ENCODE measurements around the gene HDAC11.

Gene HDAC11

DNA sequence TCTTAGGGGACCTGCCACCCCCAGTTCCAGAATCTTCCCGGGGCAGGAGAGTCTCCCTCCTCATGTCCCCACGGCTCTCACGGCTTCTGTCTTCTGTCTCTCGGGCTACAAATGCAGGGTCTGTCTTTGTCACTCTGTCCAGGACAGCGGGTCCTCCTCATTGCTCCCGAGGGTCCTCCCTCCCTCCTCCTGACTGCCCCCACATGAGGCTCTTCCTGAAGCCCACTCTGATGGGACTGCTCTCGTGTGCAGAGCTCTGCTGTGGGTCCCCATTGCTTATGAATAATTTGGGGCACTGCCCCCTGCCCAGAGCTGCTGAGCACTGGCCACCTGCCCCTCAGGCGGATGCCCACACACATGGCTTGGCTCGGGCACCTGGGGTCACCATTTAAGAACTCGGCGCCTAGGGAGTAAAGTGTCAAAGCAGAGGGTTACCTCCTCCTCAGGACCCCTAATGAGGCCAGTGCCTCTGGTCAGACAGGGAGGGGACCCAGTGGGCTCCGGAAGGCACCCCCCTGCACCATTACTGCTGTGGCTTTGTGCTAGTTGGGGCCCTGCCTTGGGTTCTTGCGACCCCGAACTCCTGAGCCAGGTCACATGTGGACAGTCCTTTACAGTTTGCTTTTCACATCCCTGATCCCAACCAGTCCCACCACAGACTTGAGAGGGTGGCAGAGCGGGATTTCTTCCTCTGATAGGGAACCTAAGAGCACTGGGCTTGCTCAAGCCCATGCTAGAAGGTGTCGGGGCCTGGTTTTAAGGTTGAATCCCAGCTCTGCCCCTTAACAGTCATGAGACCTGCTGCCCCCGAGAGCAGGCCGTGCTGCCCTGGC, 22.1 kb downstream of the HDAC11 start:
- Histone ChIP-seq H3K9ac (ENCODE audit: insufficient read length) (no peak overlapping the region), H3K27ac (no peak overlapping the region), H3K9me3 (ENCODE audit: low read depth, low read length) (no peaks in the 10 kb centered on the region), H3K36me3 (ENCODE audit: insufficient read depth, low read length) (no peaks in the 10 kb centered on the region), H3K4me3 (no peak overlapping the region)
- no peak for DNase-seq (ENCODE audit: low read depth, low spot score)
- TF ChIP-seq POLR2AphosphoS5 (IDR thresholded peaks at IDR 0.05; ENCODE audit: borderline replicate concordance, low read depth, low read length), result no peak
- TF ChIP-seq EZH2 (IDR thresholded peaks at IDR 0.05), result no peak
- TF ChIP-seq FOXP2 (optimal IDR thresholded peaks at IDR 0.05; ENCODE audit: control extremely low read depth, extremely low read length, insufficient read depth), result no peak

DNA sequence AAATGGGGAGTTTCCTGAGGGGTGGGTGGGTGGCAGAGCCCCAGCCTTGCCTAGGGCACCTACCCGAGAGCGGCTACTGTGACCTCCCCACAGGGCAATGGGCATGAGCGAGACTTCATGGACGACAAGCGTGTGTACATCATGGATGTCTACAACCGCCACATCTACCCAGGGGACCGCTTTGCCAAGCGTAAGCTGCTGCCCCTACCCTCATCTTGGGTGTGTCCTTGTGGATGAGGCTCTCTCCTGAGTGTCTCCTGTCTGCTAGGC, 22.6 kb downstream of the HDAC11 start:
- no peak overlapping the region for H3K4me3 ChIP-seq
- no peaks in the 10 kb centered on the region for H3K9me3 ChIP-seq (ENCODE audit: low read depth, low read length)
- no peak for TF ChIP-seq EZH2 (IDR thresholded peaks at IDR 0.05)
- TF ChIP-seq FOXP2 (optimal IDR thresholded peaks at IDR 0.05; ENCODE audit: control extremely low read depth, extremely low read length, insufficient read depth), result no peak
- no peak overlapping the region for H3K27ac ChIP-seq
- H3K9ac ChIP-seq (ENCODE audit: insufficient read length), result no peak overlapping the region
- no peaks in the 10 kb centered on the region for H3K36me3 ChIP-seq (ENCODE audit: insufficient read depth, low read length)
- DNase-seq (ENCODE audit: low read depth, low spot score), result no peak

DNA sequence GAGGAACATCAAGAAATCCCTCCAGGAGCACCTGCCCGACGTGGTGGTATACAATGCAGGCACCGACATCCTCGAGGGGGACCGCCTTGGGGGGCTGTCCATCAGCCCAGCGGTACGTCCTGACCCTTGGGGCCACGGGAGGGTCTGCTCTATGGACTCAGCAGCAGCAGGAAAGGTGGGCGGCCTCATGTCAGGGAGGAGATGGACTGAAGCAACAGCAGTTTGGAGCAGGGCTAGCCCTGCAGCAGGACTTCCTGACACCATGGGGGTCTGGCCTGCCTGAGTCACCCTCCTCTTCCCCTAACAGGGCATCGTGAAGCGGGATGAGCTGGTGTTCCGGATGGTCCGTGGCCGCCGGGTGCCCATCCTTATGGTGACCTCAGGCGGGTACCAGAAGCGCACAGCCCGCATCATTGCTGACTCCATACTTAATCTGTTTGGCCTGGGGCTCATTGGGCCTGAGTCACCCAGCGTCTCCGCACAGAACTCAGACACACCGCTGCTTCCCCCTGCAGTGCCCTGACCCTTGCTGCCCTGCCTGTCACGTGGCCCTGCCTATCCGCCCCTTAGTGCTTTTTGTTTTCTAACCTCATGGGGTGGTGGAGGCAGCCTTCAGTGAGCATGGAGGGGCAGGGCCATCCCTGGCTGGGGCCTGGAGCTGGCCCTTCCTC, 24.2 kb downstream of the HDAC11 start:
- Histone ChIP-seq H3K9ac (ENCODE audit: insufficient read length) (no peak overlapping the region), H3K36me3 (ENCODE audit: insufficient read depth, low read length) (no peaks in the 10 kb centered on the region), H3K27ac (no peak overlapping the region), H3K4me3 (no peak overlapping the region), H3K9me3 (ENCODE audit: low read depth, low read length) (no peaks in the 10 kb centered on the region)
- no peak for DNase-seq (ENCODE audit: low read depth, low spot score)
- TF ChIP-seq FOXP2 (optimal IDR thresholded peaks at IDR 0.05; ENCODE audit: control extremely low read depth, extremely low read length, insufficient read depth) (no peak), POLR2AphosphoS5 (IDR thresholded peaks at IDR 0.05; ENCODE audit: borderline replicate concordance, low read depth, low read length) (no peak), EZH2 (IDR thresholded peaks at IDR 0.05) (no peak)

DNA sequence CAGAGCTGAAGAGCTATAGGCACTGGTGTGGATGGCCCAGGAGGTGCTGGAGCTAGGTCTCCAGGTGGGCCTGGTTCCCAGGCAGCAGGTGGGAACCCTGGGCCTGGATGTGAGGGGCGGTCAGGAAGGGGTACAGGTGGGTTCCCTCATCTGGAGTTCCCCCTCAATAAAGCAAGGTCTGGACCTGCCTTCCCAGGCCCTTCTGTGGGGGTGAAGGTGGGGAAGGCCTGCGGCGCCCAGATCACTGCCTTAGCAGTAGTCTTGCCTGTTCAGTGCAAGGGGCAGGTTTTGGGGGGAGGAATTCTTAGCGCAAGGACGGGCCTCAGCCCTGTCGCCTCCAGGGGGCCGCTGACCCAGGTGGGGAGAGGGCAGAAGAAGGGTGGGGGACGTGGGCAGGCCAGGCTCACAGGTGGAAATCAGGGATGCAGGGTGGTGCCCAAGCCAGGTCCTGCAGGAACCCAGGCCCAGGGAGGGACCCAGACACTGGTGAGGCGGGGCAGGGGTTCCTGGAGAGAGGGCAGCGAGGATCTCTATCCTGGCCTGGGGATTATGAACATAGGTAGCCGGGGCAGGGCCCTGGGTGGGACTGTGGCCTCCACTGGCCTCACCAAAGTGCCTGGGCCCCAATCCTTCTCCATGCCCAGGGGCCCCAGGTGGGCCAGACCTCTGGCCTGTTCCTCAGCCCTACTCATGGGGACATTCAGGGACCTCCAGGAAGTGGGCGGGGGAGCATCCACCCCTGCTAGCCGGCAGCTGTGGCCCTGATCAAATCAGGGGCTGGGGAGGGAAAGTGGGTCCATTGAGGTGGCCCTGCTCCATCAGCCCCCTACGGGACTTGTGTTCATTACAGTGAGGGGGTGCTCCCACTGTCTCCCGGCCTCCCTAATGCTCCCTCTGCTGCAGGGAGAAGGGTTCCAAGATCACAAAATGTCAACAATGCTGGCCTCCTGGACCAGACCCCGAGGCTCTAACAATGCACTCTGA, 25.3 kb downstream of the HDAC11 start:
- Histone ChIP-seq H3K4me3 (no peak overlapping the region), H3K9me3 (ENCODE audit: low read depth, low read length) (no peaks in the 10 kb centered on the region), H3K27ac (no peak overlapping the region), H3K36me3 (ENCODE audit: insufficient read depth, low read length) (no peaks in the 10 kb centered on the region), H3K9ac (ENCODE audit: insufficient read length) (no peak overlapping the region)
- no peak for DNase-seq (ENCODE audit: low read depth, low spot score)
- no peak for TF ChIP-seq FOXP2 (optimal IDR thresholded peaks at IDR 0.05; ENCODE audit: control extremely low read depth, extremely low read length, insufficient read depth)
- TF ChIP-seq EZH2 (IDR thresholded peaks at IDR 0.05), result no peak
- TF ChIP-seq POLR2AphosphoS5 (IDR thresholded peaks at IDR 0.05; ENCODE audit: borderline replicate concordance, low read depth, low read length), result no peak

DNA sequence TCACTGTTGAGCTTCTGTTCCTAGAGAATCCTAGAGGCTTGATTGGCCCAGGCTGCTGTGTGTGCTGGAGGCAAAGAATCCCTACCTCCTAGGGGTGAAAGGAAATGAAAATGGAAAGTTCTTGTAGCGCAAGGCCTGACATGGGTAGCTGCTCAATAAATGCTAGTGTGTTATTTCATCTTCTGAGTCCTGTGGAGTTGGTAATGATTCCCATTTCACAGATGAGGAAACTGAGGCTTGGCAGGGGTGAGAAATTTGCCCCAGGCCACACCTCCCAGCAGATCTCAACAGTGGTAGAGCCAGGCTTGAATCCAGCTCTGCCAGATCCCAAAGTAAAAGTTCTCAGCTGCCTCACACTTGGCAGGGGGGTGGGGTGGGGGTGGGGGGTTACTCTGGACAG, 26.1 kb downstream of the HDAC11 start:
- no peak for TF ChIP-seq FOXP2 (optimal IDR thresholded peaks at IDR 0.05; ENCODE audit: control extremely low read depth, extremely low read length, insufficient read depth)
- TF ChIP-seq EZH2 (IDR thresholded peaks at IDR 0.05), result no peak
- no peak for TF ChIP-seq POLR2AphosphoS5 (IDR thresholded peaks at IDR 0.05; ENCODE audit: borderline replicate concordance, low read depth, low read length)
- H3K9me3 ChIP-seq (ENCODE audit: low read depth, low read length), result no peaks in the 10 kb centered on the region
- H3K4me3 ChIP-seq, result no peak overlapping the region
- DNase-seq (ENCODE audit: low read depth, low spot score), result no peak
- no peak overlapping the region for H3K27ac ChIP-seq
- no peak overlapping the region for H3K9ac ChIP-seq (ENCODE audit: insufficient read length)
- H3K36me3 ChIP-seq (ENCODE audit: insufficient read depth, low read length), result no peaks in the 10 kb centered on the region

DNA sequence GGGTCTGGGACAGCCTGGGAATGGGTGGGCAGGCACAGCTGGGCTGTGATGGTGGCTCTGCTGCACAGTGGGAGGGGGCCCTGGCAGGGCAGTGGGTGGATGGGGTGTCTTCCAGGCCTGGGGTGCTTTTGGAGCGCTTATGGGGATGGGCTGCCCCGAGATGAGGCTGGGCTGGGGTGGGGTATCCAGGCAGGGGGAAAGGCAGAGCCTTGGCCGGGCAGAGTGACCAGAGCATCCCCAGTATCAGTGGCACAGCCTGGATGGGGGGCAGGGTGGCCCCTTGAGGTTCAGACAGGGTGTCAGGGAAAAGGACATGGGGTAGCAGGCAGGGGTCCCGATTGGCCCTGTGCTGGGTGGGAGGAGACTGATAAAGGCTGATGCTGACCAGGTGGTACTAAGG, 26.6 kb downstream of the HDAC11 start:
- no peak for DNase-seq (ENCODE audit: low read depth, low spot score)
- no peak for TF ChIP-seq FOXP2 (optimal IDR thresholded peaks at IDR 0.05; ENCODE audit: control extremely low read depth, extremely low read length, insufficient read depth)
- TF ChIP-seq POLR2AphosphoS5 (IDR thresholded peaks at IDR 0.05; ENCODE audit: borderline replicate concordance, low read depth, low read length), result no peak
- TF ChIP-seq EZH2 (IDR thresholded peaks at IDR 0.05), result no peak
- H3K27ac ChIP-seq, result no peak overlapping the region
- H3K4me3 ChIP-seq, result no peak overlapping the region
- H3K9ac ChIP-seq (ENCODE audit: insufficient read length), result no peak overlapping the region
- no peaks in the 10 kb centered on the region for H3K9me3 ChIP-seq (ENCODE audit: low read depth, low read length)
- no peaks in the 10 kb centered on the region for H3K36me3 ChIP-seq (ENCODE audit: insufficient read depth, low read length)

DNA sequence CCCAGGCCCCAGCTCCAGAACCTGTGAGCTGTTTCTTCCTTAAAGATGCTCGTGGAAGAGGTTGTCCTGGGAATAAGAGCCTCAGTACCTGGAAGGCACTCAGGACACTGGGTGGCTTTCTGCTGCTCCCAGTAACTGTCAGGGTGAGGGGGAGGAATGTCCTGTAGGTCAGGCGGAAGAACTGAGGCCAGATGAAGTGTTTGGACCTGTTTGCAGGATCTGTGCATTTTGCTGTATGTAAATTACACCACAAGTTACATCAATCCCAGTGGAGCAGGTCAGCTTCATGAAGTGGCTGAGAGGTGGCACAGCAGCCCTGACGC, 27.1 kb downstream of the HDAC11 start:
- no peak for TF ChIP-seq EZH2 (IDR thresholded peaks at IDR 0.05)
- no peak for TF ChIP-seq POLR2AphosphoS5 (IDR thresholded peaks at IDR 0.05; ENCODE audit: borderline replicate concordance, low read depth, low read length)
- TF ChIP-seq FOXP2 (optimal IDR thresholded peaks at IDR 0.05; ENCODE audit: control extremely low read depth, extremely low read length, insufficient read depth), result no peak
- H3K27ac ChIP-seq, result no peak overlapping the region
- no peak overlapping the region for H3K4me3 ChIP-seq
- no peak overlapping the region for H3K9ac ChIP-seq (ENCODE audit: insufficient read length)
- H3K36me3 ChIP-seq (ENCODE audit: insufficient read depth, low read length), result no peaks in the 10 kb centered on the region
- H3K9me3 ChIP-seq (ENCODE audit: low read depth, low read length), result no peaks in the 10 kb centered on the region
- no peak for DNase-seq (ENCODE audit: low read depth, low spot score)
